HCT116 (cell line): ENCODE data around the gene SIK3. TPM values are rescaled to one million over a fixed set of nuclear protein-coding genes. Genes with fewer than 3 reads are reported as not detected.

Experiments used
- ATAC-seq: fragments of 200-7000 bp; cut with Tn5 transposase; 2 replicates; pipeline ENCODE4 v1.9.1; 2020; ENCODE audit warnings: mild to moderate bottlenecking, moderate library complexity
- BruUV-seq: library from RNA; stranded (reverse); fragments of 400-500 nt; replicated peaks from 2 replicates; lab custom pipeline; 2021; lab: Mats Ljungman, UMichigan
- CTCF ChIA-PET: fragments of 300-600 bp; sonication (Branson Sonifier 250); formaldehyde crosslinking; loops from one replicate; lab custom pipeline; 2021; ENCODE audit warnings: antibody characterized with exemption; lab: Charles Lee
- POLR2A ChIA-PET: fragments of 300-600, 350-600 bp; sonication (Branson Sonifier 250); formaldehyde crosslinking; loops from one replicate; lab custom pipeline; 2021; ENCODE audit warnings: antibody characterized with exemption; lab: Charles Lee
- RAD21 ChIA-PET, 2 experiments: fragments of 300-600 bp; sonication (Branson Sonifier 250); formaldehyde crosslinking; loops; one replicate each; lab custom pipeline; 2023; ENCODE audit warnings: low total read pairs in 2 of 2; ENCODE audit not compliant: uncharacterized antibody in 2 of 2, unreplicated experiment in 2 of 2, low non-redundant PET in 1 of 2; lab: Charles Lee
- DNase-seq: peaks from one replicate; pipeline ENCODE4 v3.0.0-alpha.2; 2010; ENCODE audit warnings: low read depth, low spot score
- H2AFZ ChIP-seq: fragments of 200-600 bp; shearing (Covaris generic), sonication (generic); 2 replicates; pipeline ENCODE4 v1.6.1; 2017; ENCODE audit warnings: low read depth, mixed run types, mixed read lengths, antibody characterized with exemption, low read length; ENCODE audit not compliant: poor library complexity, severe bottlenecking
- H3K27ac ChIP-seq: 2 replicates; pipeline ENCODE4 v1.5.1; 2012; ENCODE audit warnings: low read depth, low read length
- H3K27me3 ChIP-seq: fragments of 200-600 bp; sonication (generic); 2 replicates; pipeline ENCODE4 v1.6.1; 2016; ENCODE audit warnings: mixed run types, low read length, mixed read lengths; ENCODE audit not compliant: insufficient read depth
- H3K36me3 ChIP-seq, 2 experiments: fragments of 200-500 bp in 1 of 2; fragments of 200-600 bp in 1 of 2; sonication (Bioruptor generic) in 1 of 2; sonication (generic) in 1 of 2; 2 replicates each; pipeline versions ENCODE4 v1.5.1 to v1.6.1; 2014 to 2016; ENCODE audit warnings: low read length in 2 of 2, inconsistent platforms in 1 of 2, mixed read lengths in 1 of 2, mixed run types in 1 of 2; ENCODE audit not compliant: insufficient read depth in 2 of 2, control insufficient read depth in 1 of 2
- H3K4me1 ChIP-seq, 2 experiments: fragments of 200-600 bp in 1 of 2; sonication (generic) in 1 of 2; 2 replicates each; pipeline versions ENCODE4 v1.5.1 to v1.6.1; 2012 to 2017; ENCODE audit warnings: low read length in 2 of 2, inconsistent platforms in 1 of 2, mild to moderate bottlenecking in 1 of 2, mixed read lengths in 1 of 2, mixed run types in 1 of 2, moderate library complexity in 1 of 2; ENCODE audit not compliant: insufficient read depth in 2 of 2, control insufficient read depth in 1 of 2
- H3K4me2 ChIP-seq: fragments of 200-600 bp; sonication (generic); 2 replicates; pipeline ENCODE4 v1.6.1; 2017; ENCODE audit warnings: mixed run types, low read length, mixed read lengths
- H3K4me3 ChIP-seq, 2 experiments: fragments of 200-600 bp in 1 of 2; sonication (generic) in 1 of 2; replicated peaks in 1 of 2; 2 replicates each; pipeline ENCODE4 v1.5.1; 2011 to 2016; ENCODE audit warnings: low read length in 2 of 2, control low read depth in 1 of 2, low read depth in 1 of 2, mild to moderate bottlenecking in 1 of 2, mixed read lengths in 1 of 2, mixed run types in 1 of 2
- H3K79me2 ChIP-seq: fragments of 200-600 bp; sonication (generic); 2 replicates; pipeline ENCODE4 v1.6.1; 2017; ENCODE audit warnings: mild to moderate bottlenecking, mixed run types, low read length, moderate library complexity, mixed read lengths; ENCODE audit not compliant: insufficient read depth
- H3K9ac ChIP-seq: fragments of 200-600 bp; sonication (generic); 2 replicates; pipeline ENCODE4 v1.6.1; 2016; ENCODE audit warnings: low read length, mixed read lengths
- H3K9me2 ChIP-seq: fragments of 200-600 bp; sonication (generic), shearing (Covaris generic); 2 replicates; pipeline ENCODE4 v1.6.1; 2017; ENCODE audit warnings: mixed run types, mild to moderate bottlenecking, moderate library complexity; ENCODE audit not compliant: insufficient read depth
- H3K9me3 ChIP-seq, 2 experiments: fragments of 200-500 bp in 1 of 2; fragments of 200-600 bp in 1 of 2; sonication (Bioruptor generic) in 1 of 2; sonication (generic) in 1 of 2; 2 replicates each; pipeline ENCODE4 v1.6.1; 2014 to 2017; ENCODE audit warnings: low read length in 2 of 2, mixed read lengths in 2 of 2, inconsistent platforms in 1 of 2, low read depth in 1 of 2, mild to moderate bottlenecking in 1 of 2, mixed run types in 1 of 2, moderate library complexity in 1 of 2; ENCODE audit not compliant: control insufficient read depth in 1 of 2, insufficient read depth in 1 of 2
- H4K20me1 ChIP-seq: fragments of 200-600 bp; sonication (generic), shearing (Covaris generic); 2 replicates; pipeline ENCODE4 v1.6.1; 2017; ENCODE audit warnings: mixed run types, mild to moderate bottlenecking, moderate library complexity; ENCODE audit not compliant: insufficient read depth
- CBX3 ChIP-seq: IDR thresholded peaks from 2 replicates; pipeline ENCODE4 v1.6.1; 2012; ENCODE audit warnings: low read depth
- CEBPB ChIP-seq: IDR thresholded peaks from 2 replicates; pipeline ENCODE4 v1.6.1; 2012; ENCODE audit warnings: low read depth
- EGR1 ChIP-seq: IDR thresholded peaks from 2 replicates; pipeline ENCODE4 v1.6.1; 2012; ENCODE audit warnings: low read depth
- ELF1 ChIP-seq: IDR thresholded peaks from 2 replicates; pipeline ENCODE4 v1.6.1; 2012; ENCODE audit warnings: low read depth, borderline replicate concordance
- EZH2phosphoT487 ChIP-seq: fragments of 200-600 bp; IDR thresholded peaks from 2 replicates; pipeline ENCODE4 v1.6.1; 2018; ENCODE audit warnings: antibody characterized with exemption, borderline replicate concordance
- FOSL1 ChIP-seq: IDR thresholded peaks from 2 replicates; pipeline ENCODE4 v1.6.1; 2012; ENCODE audit warnings: low read depth
- POLR2AphosphoS5 ChIP-seq: IDR thresholded peaks from 2 replicates; pipeline ENCODE4 v1.6.1; 2011; ENCODE audit warnings: mild to moderate bottlenecking, low read depth, low read length, moderate library complexity
- RAD21 ChIP-seq: IDR thresholded peaks from 2 replicates; pipeline ENCODE4 v1.6.1; 2012; ENCODE audit warnings: low read depth, mild to moderate bottlenecking
- SIN3A ChIP-seq: IDR thresholded peaks from 2 replicates; pipeline ENCODE4 v1.6.1; 2012; ENCODE audit warnings: low read depth
- SP1 ChIP-seq: IDR thresholded peaks from 2 replicates; pipeline ENCODE4 v1.6.1; 2012; ENCODE audit warnings: low read depth
- YY1 ChIP-seq: IDR thresholded peaks from 2 replicates; pipeline ENCODE4 v1.6.1; 2011; ENCODE audit warnings: low read length, low read depth, moderate library complexity, mild to moderate bottlenecking; ENCODE audit not compliant: insufficient replicate concordance; ENCODE audit errors: extremely low read depth
- ZFX ChIP-seq: fragments of 450-650 bp; IDR thresholded peaks from 2 replicates; pipeline ENCODE4 v1.6.1; 2017
- intact Hi-C: fragments of 100-400 bp; cut with micrococcal nuclease; formaldehyde crosslinking; loops from 2 replicates; pipeline ENCODE4 v1.10.0; 2022
- total RNA-seq: library from RNA; stranded (reverse); gene quantifications from one replicate; pipeline ENCODE4 v1.2.1, GENCODE V29; 2021; ENCODE audit not compliant: unreplicated experiment
- TF ChIP-seq, protein P1 (sequence below): IDR thresholded peaks from 2 replicates; pipeline ENCODE4 v1.6.1; 2012; ENCODE audit warnings: low read depth
- TF ChIP-seq, protein P2 (sequence below): IDR thresholded peaks from 2 replicates; pipeline ENCODE4 v1.6.1; 2012
- TF ChIP-seq, protein P3 (sequence below), 3 experiments: fragments of 200-600 bp in 1 of 3; sonication (generic) in 1 of 3; IDR thresholded peaks in 2 of 3; conservative IDR thresholded peaks in 1 of 3; 2 replicates each; pipeline ENCODE4 v1.5.1; 2012 to 2017; ENCODE audit warnings: low read depth in 2 of 3, low read length in 2 of 3, antibody characterized with exemption in 1 of 3, borderline replicate concordance in 1 of 3, control low read depth in 1 of 3, mild to moderate bottlenecking in 1 of 3, mixed read lengths in 1 of 3, mixed run types in 1 of 3, moderate library complexity in 1 of 3; ENCODE audit not compliant: insufficient read depth in 1 of 3
- TF ChIP-seq, protein P4 (sequence below): IDR thresholded peaks from 2 replicates; pipeline ENCODE4 v1.6.1; 2012

SIK3 gene
- total RNA-seq, 1 experiment from 2014 or later = 21.0 TPM

- Histone ChIP-seq H3K79me2 (no peaks in the 10 kb centered on the region), H3K4me2 (no peak overlapping the region), H3K4me3 (no peak overlapping the region), H3K4me1 (no peaks in the 10 kb centered on the region), H3K27ac (no peak overlapping the region), H2AFZ (no peak overlapping the region), H3K9ac (no peak overlapping the region), H3K9me2 (no peaks in the 10 kb centered on the region), H4K20me1 (no peaks in the 10 kb centered on the region), H3K9me3 (no peaks in the 10 kb centered on the region), H3K36me3 (no peaks in the 10 kb centered on the region; a peak in 1 of 4 replicates), H3K27me3 (no peaks in the 10 kb centered on the region)
- TF ChIP-seq, protein P1, sequence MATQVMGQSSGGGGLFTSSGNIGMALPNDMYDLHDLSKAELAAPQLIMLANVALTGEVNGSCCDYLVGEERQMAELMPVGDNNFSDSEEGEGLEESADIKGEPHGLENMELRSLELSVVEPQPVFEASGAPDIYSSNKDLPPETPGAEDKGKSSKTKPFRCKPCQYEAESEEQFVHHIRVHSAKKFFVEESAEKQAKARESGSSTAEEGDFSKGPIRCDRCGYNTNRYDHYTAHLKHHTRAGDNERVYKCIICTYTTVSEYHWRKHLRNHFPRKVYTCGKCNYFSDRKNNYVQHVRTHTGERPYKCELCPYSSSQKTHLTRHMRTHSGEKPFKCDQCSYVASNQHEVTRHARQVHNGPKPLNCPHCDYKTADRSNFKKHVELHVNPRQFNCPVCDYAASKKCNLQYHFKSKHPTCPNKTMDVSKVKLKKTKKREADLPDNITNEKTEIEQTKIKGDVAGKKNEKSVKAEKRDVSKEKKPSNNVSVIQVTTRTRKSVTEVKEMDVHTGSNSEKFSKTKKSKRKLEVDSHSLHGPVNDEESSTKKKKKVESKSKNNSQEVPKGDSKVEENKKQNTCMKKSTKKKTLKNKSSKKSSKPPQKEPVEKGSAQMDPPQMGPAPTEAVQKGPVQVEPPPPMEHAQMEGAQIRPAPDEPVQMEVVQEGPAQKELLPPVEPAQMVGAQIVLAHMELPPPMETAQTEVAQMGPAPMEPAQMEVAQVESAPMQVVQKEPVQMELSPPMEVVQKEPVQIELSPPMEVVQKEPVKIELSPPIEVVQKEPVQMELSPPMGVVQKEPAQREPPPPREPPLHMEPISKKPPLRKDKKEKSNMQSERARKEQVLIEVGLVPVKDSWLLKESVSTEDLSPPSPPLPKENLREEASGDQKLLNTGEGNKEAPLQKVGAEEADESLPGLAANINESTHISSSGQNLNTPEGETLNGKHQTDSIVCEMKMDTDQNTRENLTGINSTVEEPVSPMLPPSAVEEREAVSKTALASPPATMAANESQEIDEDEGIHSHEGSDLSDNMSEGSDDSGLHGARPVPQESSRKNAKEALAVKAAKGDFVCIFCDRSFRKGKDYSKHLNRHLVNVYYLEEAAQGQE = no peak
- TF ChIP-seq EGR1 = no peak
- no peak for TF ChIP-seq POLR2AphosphoS5
- TF ChIP-seq, protein P2, sequence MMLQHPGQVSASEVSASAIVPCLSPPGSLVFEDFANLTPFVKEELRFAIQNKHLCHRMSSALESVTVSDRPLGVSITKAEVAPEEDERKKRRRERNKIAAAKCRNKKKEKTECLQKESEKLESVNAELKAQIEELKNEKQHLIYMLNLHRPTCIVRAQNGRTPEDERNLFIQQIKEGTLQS = no peak
- TF ChIP-seq YY1 = no peak
- no peak for TF ChIP-seq RAD21
- TF ChIP-seq, protein P3, sequence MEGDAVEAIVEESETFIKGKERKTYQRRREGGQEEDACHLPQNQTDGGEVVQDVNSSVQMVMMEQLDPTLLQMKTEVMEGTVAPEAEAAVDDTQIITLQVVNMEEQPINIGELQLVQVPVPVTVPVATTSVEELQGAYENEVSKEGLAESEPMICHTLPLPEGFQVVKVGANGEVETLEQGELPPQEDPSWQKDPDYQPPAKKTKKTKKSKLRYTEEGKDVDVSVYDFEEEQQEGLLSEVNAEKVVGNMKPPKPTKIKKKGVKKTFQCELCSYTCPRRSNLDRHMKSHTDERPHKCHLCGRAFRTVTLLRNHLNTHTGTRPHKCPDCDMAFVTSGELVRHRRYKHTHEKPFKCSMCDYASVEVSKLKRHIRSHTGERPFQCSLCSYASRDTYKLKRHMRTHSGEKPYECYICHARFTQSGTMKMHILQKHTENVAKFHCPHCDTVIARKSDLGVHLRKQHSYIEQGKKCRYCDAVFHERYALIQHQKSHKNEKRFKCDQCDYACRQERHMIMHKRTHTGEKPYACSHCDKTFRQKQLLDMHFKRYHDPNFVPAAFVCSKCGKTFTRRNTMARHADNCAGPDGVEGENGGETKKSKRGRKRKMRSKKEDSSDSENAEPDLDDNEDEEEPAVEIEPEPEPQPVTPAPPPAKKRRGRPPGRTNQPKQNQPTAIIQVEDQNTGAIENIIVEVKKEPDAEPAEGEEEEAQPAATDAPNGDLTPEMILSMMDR (IDR thresholded peaks at IDR 0.05 in 2 of 3, conservative IDR thresholded peaks at IDR 0.05 in 1 of 3; ENCODE audit: borderline replicate concordance in 1 of 3, insufficient read depth in 1 of 3, low read depth in 2 of 3, low read length in 2 of 3) = no peak
- TF ChIP-seq EZH2phosphoT487 = no peak
- TF ChIP-seq ELF1 = no peak
- no peak for TF ChIP-seq FOSL1
- TF ChIP-seq SIN3A = no peak
- TF ChIP-seq CEBPB = no peak
- no peak for TF ChIP-seq SP1
- no peak for TF ChIP-seq CBX3
- TF ChIP-seq ZFX = no peak
- TF ChIP-seq, protein P4, sequence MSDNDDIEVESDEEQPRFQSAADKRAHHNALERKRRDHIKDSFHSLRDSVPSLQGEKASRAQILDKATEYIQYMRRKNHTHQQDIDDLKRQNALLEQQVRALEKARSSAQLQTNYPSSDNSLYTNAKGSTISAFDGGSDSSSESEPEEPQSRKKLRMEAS = no peak
- ChIA-PET CTCF (interaction anchor here (0.5 to 1.0 kb wide), 2 partner anchors 22 to 326 kb away, joined by 3 read pairs; partner anchors contain the start of gene APOA5), RAD21 (no interaction called here), POLR2A (no interaction called here)
- ATAC-seq (no peak), DNase-seq (no peak)
- BruUV-seq = no TSS peak
- intact Hi-C loops = no loop called here
These were observed 285.1 kb downstream of the SIK3 start for GRCh38 chr11:116813170-116813569.
